ENCODE data around the gene ERP29. TPM values are rescaled to one million over a fixed set of nuclear protein-coding genes. Genes with fewer than 3 reads are reported as not detected.

Gene ERP29
- polyA plus RNA-seq = 100 to 1,000 TPM; 106 to 137 (median 119) TPM

DNA sequence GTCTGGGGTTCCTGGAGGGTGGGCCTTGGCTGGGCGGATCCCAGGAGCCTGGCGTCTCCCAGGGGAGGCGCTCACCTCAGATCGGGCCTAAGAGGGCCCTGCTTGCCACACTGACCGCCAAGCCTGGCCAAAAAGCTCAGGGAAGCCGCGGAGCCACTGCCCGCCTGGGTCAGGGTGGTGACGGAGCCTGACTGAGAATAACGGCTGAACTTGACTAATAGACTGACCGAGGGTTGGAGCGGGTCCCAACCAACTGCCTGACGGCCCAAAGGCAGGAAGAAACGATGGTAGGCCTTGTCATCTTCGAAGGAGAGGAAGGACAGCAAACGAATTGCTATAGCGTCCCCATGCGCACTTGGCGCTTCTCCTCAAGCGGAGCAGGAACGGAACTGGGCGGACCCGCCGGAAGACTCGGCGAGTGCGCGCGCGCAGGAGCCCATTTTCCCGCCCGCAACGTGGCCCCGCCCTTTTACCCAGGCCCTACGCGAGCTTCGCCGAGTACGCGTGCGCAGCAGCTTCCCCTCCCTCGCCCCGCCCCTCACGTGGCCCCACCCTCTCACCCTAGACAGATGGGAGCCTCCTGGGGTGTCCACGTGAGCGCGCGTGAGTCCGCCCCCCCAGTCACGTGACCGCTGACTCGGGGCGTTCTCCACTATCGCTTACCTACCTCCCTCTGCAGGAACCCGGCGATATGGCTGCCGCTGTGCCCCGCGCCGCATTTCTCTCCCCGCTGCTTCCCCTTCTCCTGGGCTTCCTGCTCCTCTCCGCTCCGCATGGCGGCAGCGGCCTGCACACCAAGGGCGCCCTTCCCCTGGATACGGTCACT is at the start of gene ERP29, which contains the start of gene TMEM116:
ERP29 (plus strand) TSS at position 652 of the 826 bp plus-strand sequence; CDS start at position 692, 40 bp downstream.
TMEM116 (minus strand) TSS at position 391 of the 826 bp plus-strand sequence. CDS start 7,895 bp downstream, outside the sequence.
- peak within 1 kb of the TSS; percentile 87 to 96 (median 94) for H3K4me3 Mint-ChIP-seq
- peaks cover 5 to 9% (median 8%) of the 10 kb centered on the region in 3 donors for H3K27me3 Mint-ChIP-seq (ENCODE audit: low read depth in 3 of 3)
- peak within 1 kb of the TSS; percentile 91 to 98 (median 96) for H3K27ac Mint-ChIP-seq
- DNase-seq = peak; percentile 99
- H3K4me1 Mint-ChIP-seq = peaks cover 48 to 56% of the 10 kb centered on the region in 2 donors
- no peaks in the 10 kb centered on the region for H3K9me3 Mint-ChIP-seq
- H3K36me3 Mint-ChIP-seq = peaks cover 8 to 17% (median 15%) of the 10 kb centered on the region in 3 donors

DNA sequence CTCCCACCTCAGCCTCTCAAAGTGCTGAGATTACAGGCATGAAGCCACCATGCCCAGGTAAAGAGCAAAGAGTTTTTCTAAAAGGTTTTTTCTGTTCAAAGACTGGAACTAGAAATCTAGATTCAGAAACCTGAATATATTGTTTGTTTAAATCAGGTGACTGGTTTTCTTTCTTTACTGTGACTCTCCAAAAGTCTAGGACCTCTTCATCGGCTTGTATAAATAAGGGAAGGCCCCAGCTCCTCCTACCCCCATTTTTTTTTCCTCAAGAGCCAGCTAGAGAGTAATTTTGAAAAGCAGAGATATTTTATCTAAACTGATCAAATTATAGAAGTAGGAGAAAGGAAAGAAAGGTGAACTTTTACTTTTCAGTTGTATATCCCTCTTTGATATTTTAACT is 48.3 kb upstream of the ERP29 start:
- Mint-ChIP-seq H3K4me1 (peaks cover 4 to 8% of the 10 kb centered on the region in 2 donors), H3K36me3 (peaks cover 11 to 37% (median 21%) of the 10 kb centered on the region in 3 donors), H3K4me3 (no peak overlapping the region), H3K27me3 (ENCODE audit: low read depth in 3 of 3) (peaks cover 0 to 2% (median 0%) of the 10 kb centered on the region in 3 donors), H3K27ac (peak overlapping the region in 1 of 6 donors; percentile 36), H3K9me3 (peaks cover 0 to 6% (median 2%) of the 10 kb centered on the region in 6 donors)
- no peak for DNase-seq

DNA sequence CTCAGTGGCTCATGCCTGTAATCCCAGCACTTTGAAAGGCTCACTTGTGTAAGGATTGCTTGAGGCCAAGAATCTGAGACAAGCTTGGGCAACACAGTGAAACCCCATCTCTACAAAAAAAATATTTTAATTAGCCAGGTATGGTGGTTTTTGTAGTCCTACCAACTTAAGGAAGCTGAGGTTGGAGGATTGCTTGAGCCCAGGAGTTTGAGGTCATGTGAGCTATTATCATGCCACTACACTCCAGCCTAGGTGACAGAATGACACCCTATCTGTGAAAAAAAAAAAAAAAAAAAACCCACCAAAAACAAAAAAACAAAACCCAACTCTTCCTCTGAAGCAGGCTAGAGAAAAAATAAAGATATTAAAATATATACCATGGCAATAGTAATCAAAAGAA is 41.4 kb upstream of the ERP29 start:
- peak overlapping the region in 5 of 6 donors; percentile 43 to 83 (median 79) for H3K27ac Mint-ChIP-seq

GRCh38 chr12:111975161-111975931 is 37.9 kb upstream of the ERP29 start:
- peaks cover 0 to 13% (median 5%) of the 10 kb centered on the region in 3 donors for H3K36me3 Mint-ChIP-seq
- H3K9me3 Mint-ChIP-seq = peaks cover 0 to 6% (median 2%) of the 10 kb centered on the region in 6 donors
- DNase-seq = no peak
- H3K4me3 Mint-ChIP-seq = no peak overlapping the region
- peaks cover 3 to 5% (median 4%) of the 10 kb centered on the region in 3 donors for H3K27me3 Mint-ChIP-seq (ENCODE audit: low read depth in 3 of 3)
- no peak overlapping the region for H3K27ac Mint-ChIP-seq
- H3K4me1 Mint-ChIP-seq = peaks cover 22 to 40% of the 10 kb centered on the region in 2 donors

More for the DNA sequence above, 41.4 kb upstream of the ERP29 start:
- H3K4me1 Mint-ChIP-seq = peaks cover 20 to 33% of the 10 kb centered on the region in 2 donors
- no peaks in the 10 kb centered on the region for H3K36me3 Mint-ChIP-seq
- H3K27me3 Mint-ChIP-seq (ENCODE audit: low read depth in 3 of 3) = peaks cover 3 to 5% (median 4%) of the 10 kb centered on the region in 3 donors
- peak overlapping the region; percentile 5 to 74 (median 51) for H3K4me3 Mint-ChIP-seq
- H3K9me3 Mint-ChIP-seq = peaks cover 0 to 10% (median 2%) of the 10 kb centered on the region in 6 donors
- peak; percentile 58 to 68 (median 68) for DNase-seq

- DNase-seq = no peak
- no peaks in the 10 kb centered on the region for H3K9me3 Mint-ChIP-seq
- peaks cover 22 to 34% of the 10 kb centered on the region in 2 donors for H3K4me1 Mint-ChIP-seq
- H3K27me3 Mint-ChIP-seq (ENCODE audit: low read depth in 3 of 3) = peaks cover 3 to 5% (median 4%) of the 10 kb centered on the region in 3 donors
- peaks cover 0 to 13% (median 6%) of the 10 kb centered on the region in 3 donors for H3K36me3 Mint-ChIP-seq
- H3K27ac Mint-ChIP-seq = no peak overlapping the region
- no peak overlapping the region for H3K4me3 Mint-ChIP-seq
Observed at GRCh38 chr12:111976291-111976690, 36.9 kb upstream of the ERP29 start.

DNA sequence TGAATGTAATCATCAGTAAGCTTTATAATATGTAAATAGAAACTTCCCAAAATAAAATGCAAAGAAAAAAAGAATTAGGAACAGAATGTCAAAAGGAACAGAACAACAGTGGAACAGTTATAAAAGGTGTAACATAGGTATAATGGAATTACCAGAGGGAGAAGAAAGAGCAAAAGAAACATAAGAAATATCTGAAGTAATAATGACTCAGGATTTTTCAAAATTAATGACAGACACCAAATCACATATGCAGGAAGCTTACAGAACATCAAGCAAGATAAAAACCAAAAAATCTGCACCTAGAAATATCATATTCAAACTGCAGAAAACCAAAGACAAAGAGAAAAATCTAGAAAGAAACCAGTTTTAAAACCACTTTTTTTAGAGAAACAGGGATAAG is 36.4 kb upstream of the ERP29 start:
- DNase-seq = no peak
- Mint-ChIP-seq H3K9me3 (no peaks in the 10 kb centered on the region), H3K4me1 (peaks cover 19 to 29% of the 10 kb centered on the region in 2 donors), H3K27ac (no peak overlapping the region), H3K4me3 (no peak overlapping the region), H3K27me3 (ENCODE audit: low read depth in 3 of 3) (peaks cover 2 to 4% (median 3%) of the 10 kb centered on the region in 3 donors), H3K36me3 (peaks cover 2 to 13% (median 11%) of the 10 kb centered on the region in 3 donors)

- peaks cover 0 to 2% (median 0%) of the 10 kb centered on the region in 3 donors for H3K27me3 Mint-ChIP-seq (ENCODE audit: low read depth in 3 of 3)
- no peak overlapping the region for H3K4me3 Mint-ChIP-seq
- peaks cover 10 to 17% of the 10 kb centered on the region in 2 donors for H3K4me1 Mint-ChIP-seq
- H3K36me3 Mint-ChIP-seq = peaks cover 3 to 13% (median 13%) of the 10 kb centered on the region in 3 donors
- H3K9me3 Mint-ChIP-seq = no peaks in the 10 kb centered on the region
- no peak for DNase-seq
- no peak overlapping the region for H3K27ac Mint-ChIP-seq
Observed at GRCh38 chr12:111978545-111978944, 34.7 kb upstream of the ERP29 start.

DNA sequence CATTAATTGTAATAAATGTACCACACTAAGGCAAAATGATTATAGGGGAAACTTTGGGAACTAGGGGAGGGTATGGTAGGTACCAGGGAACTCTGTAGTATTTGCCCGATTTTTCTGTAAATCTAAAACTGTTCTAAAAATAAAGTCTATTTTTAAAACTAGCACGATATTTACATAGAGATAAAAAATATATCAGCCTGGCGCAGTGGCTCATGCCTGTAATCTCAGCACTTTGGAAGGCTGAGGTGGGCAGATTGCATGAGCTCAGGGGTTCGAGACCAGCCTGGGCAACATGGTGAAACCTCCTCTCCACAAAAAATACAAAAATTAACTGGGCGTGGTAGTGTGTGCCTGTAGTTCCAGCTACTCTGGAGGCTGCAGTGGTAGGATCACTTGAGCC is 32.6 kb upstream of the ERP29 start:
- Mint-ChIP-seq H3K4me3 (no peak overlapping the region), H3K27ac (no peak overlapping the region), H3K4me1 (peaks cover 3 to 8% of the 10 kb centered on the region in 2 donors), H3K27me3 (ENCODE audit: low read depth in 3 of 3) (peaks cover 0 to 2% (median 0%) of the 10 kb centered on the region in 3 donors), H3K36me3 (peaks cover 3 to 13% (median 13%) of the 10 kb centered on the region in 3 donors), H3K9me3 (no peaks in the 10 kb centered on the region)
- DNase-seq = no peak

GRCh38 chr12:111981987-111982386 is 31.2 kb upstream of the ERP29 start:
- DNase-seq = no peak
- Mint-ChIP-seq H3K36me3 (peaks cover 3 to 13% (median 13%) of the 10 kb centered on the region in 3 donors), H3K9me3 (no peaks in the 10 kb centered on the region), H3K27me3 (ENCODE audit: low read depth in 3 of 3) (no peaks in the 10 kb centered on the region), H3K4me1 (peaks cover 3 to 8% of the 10 kb centered on the region in 2 donors), H3K4me3 (no peak overlapping the region), H3K27ac (no peak overlapping the region)

DNA sequence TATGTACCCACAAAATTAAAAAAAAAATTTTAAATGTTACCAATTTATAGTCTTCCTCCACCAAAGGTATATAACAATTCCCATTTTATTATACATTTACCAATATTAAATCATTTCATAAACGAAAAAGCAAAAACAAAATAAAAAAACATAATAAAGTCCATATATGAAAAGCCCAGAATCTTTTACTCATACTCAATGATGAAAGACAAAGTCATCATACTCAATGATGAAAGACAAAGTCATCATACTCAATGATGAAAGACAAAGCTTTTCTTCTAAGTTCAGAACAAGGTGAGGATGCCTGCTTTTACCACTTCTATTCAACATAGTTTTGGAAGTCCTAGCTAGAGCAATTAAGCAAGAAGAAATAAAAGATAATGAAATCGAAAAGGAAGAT is 28.4 kb upstream of the ERP29 start:
- H3K9me3 Mint-ChIP-seq = no peaks in the 10 kb centered on the region
- no peaks in the 10 kb centered on the region for H3K27me3 Mint-ChIP-seq (ENCODE audit: low read depth in 3 of 3)
- H3K4me1 Mint-ChIP-seq = no peaks in the 10 kb centered on the region
- no peak for DNase-seq
- H3K36me3 Mint-ChIP-seq = peaks cover 9 to 26% (median 13%) of the 10 kb centered on the region in 3 donors
- no peak overlapping the region for H3K4me3 Mint-ChIP-seq
- H3K27ac Mint-ChIP-seq = no peak overlapping the region

GRCh38 chr12:111991535-111991934 is 21.7 kb upstream of the ERP29 start:
- H3K4me1 Mint-ChIP-seq = peaks cover 38 to 42% of the 10 kb centered on the region in 2 donors
- H3K27ac Mint-ChIP-seq = peak overlapping the region in 4 of 6 donors; percentile 8 to 90 (median 49)
- no peak for DNase-seq
- peak overlapping the region in 1 of 5 donors; percentile 90 for H3K4me3 Mint-ChIP-seq
- H3K36me3 Mint-ChIP-seq = peaks cover 10 to 17% (median 13%) of the 10 kb centered on the region in 3 donors
- H3K9me3 Mint-ChIP-seq = no peaks in the 10 kb centered on the region
- H3K27me3 Mint-ChIP-seq (ENCODE audit: low read depth in 3 of 3) = no peaks in the 10 kb centered on the region

DNA sequence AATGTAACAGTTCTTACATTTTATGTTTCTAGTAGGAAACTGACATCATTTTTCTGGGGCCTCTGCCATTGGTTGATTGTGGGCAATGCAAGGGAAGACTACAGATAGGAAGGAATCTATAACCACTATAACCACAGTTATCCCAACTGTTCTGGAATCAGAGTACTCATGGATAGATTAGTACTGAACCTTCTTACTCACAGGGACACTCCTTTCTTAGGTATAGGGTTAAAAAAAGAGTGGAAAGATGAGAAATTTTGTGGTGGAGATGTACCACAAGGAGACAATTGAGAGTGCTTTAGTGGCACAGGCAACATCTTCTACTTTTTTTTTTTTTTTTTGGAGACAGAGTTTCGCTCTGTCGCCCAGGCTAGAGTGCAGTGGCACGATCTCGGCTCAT is 21.3 kb upstream of the ERP29 start:
- H3K4me1 Mint-ChIP-seq = peaks cover 38 to 43% of the 10 kb centered on the region in 2 donors
- peak overlapping the region in 3 of 6 donors; percentile 8 to 90 (median 87) for H3K27ac Mint-ChIP-seq
- H3K36me3 Mint-ChIP-seq = peaks cover 10 to 17% (median 13%) of the 10 kb centered on the region in 3 donors
- peak overlapping the region in 1 of 5 donors; percentile 90 for H3K4me3 Mint-ChIP-seq
- H3K9me3 Mint-ChIP-seq = no peaks in the 10 kb centered on the region
- H3K27me3 Mint-ChIP-seq (ENCODE audit: low read depth in 3 of 3) = no peaks in the 10 kb centered on the region
- no peak for DNase-seq

DNA sequence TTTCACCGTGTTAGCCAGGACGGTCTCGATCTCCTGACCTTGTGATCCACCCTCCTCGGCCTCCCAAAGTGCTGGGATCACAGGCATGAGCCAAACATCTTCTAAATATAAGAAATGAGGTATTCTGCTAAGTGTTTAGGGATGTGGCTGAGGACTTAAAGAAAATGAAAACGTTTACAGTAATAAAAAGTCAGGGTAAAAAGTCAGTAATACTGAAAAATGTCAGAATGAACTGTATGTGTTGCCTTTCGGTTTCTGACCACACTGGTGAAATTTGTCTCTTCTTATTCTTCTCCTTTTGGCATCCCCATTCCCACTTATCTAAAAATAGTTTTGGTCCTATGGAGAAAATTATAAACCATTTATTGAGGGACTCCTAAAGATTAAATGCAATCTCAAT is 20.8 kb upstream of the ERP29 start:
- Mint-ChIP-seq H3K36me3 (peaks cover 10 to 17% (median 15%) of the 10 kb centered on the region in 3 donors), H3K27me3 (ENCODE audit: low read depth in 3 of 3) (no peaks in the 10 kb centered on the region), H3K27ac (peak overlapping the region in 3 of 6 donors; percentile 44 to 90 (median 87)), H3K9me3 (no peaks in the 10 kb centered on the region), H3K4me1 (peaks cover 38 to 43% of the 10 kb centered on the region in 2 donors), H3K4me3 (peak overlapping the region in 1 of 5 donors; percentile 90)
- no peak for DNase-seq

Measured in immature natural killer cell (primary cell).